Neural cell (in vitro differentiated cells): Measurements from ENCODE around the gene KRT74. TPM values are rescaled to one million over a fixed set of nuclear protein-coding genes. Genes with fewer than 3 reads are reported as not detected.

Experiments
- H2AFZ ChIP-seq: fragments of 200-600, 300-800 bp; sonication (generic), shearing (Covaris generic); 2 replicates; pipeline ENCODE4 v1.6.0; 2014; ENCODE audit warnings: low read depth, mild to moderate bottlenecking, antibody characterized with exemption, low read length, moderate library complexity
- H3F3A ChIP-seq: fragments of 200-600 bp; shearing (Covaris generic); 2 replicates; pipeline ENCODE4 v1.6.1; 2016; ENCODE audit warnings: mild to moderate bottlenecking, moderate library complexity, mixed read lengths, antibody characterized with exemption, low read length; ENCODE audit not compliant: insufficient read depth, poor library complexity, severe bottlenecking
- H3K27ac ChIP-seq: fragments of 200-600, 300-800 bp; sonication (generic), shearing (Covaris generic); 2 replicates; pipeline ENCODE4 v1.5.1; 2014; ENCODE audit warnings: mild to moderate bottlenecking, low read length, moderate library complexity
- H3K27me3 ChIP-seq: fragments of 300-800, 200-600 bp; sonication (generic), shearing (Covaris generic); 2 replicates; pipeline ENCODE4 v1.6.0; 2014; ENCODE audit warnings: mild to moderate bottlenecking, low read depth, low read length, moderate library complexity; ENCODE audit not compliant: insufficient read depth
- H3K36me3 ChIP-seq: fragments of 300-800, 200-600 bp; sonication (generic), shearing (Covaris generic); 2 replicates; pipeline ENCODE4 v1.5.1; 2014; ENCODE audit warnings: mild to moderate bottlenecking, antibody characterized with exemption, low read length, moderate library complexity; ENCODE audit not compliant: insufficient read depth
- H3K4me2 ChIP-seq: fragments of 300-800, 200-600 bp; sonication (generic), shearing (Covaris generic); 2 replicates; pipeline ENCODE4 v1.6.0; 2014; ENCODE audit warnings: mild to moderate bottlenecking, low read length
- H3K4me3 ChIP-seq: fragments of 300-800, 200-600 bp; sonication (generic), shearing (Covaris generic); 2 replicates; pipeline ENCODE4 v1.5.1; 2014; ENCODE audit warnings: mild to moderate bottlenecking, low read length, moderate library complexity
- H3K79me2 ChIP-seq: fragments of 200-600 bp; shearing (Covaris generic); replicated peaks from 2 replicates; pipeline ENCODE4 v1.6.0; 2014; ENCODE audit warnings: mild to moderate bottlenecking, low read length, moderate library complexity; ENCODE audit not compliant: insufficient read depth
- H3K9ac ChIP-seq: fragments of 300-800, 200-600 bp; sonication (generic), shearing (Covaris generic); 2 replicates; pipeline ENCODE4 v1.6.1; 2016; ENCODE audit warnings: mild to moderate bottlenecking, low read length, mixed read lengths
- H3K9me2 ChIP-seq: fragments of 200-600 bp; shearing (Covaris generic); 2 replicates; pipeline ENCODE4 v1.6.1; 2016; ENCODE audit warnings: mild to moderate bottlenecking, low read length, mixed read lengths; ENCODE audit not compliant: insufficient read depth
- H3K9me3 ChIP-seq: fragments of 200-600, 300-800 bp; sonication (generic), shearing (Covaris generic); 2 replicates; pipeline ENCODE4 v1.6.1; 2016; ENCODE audit warnings: mild to moderate bottlenecking, mixed run types, low read length, moderate library complexity, mixed read lengths
- H4K20me1 ChIP-seq: fragments of 200-600 bp; shearing (Covaris generic); 2 replicates; pipeline ENCODE4 v1.6.1; 2016; ENCODE audit warnings: mild to moderate bottlenecking, mixed run types; ENCODE audit not compliant: insufficient read depth
- EP300 ChIP-seq: fragments of 450-650 bp; conservative IDR thresholded peaks from 2 replicates; pipeline ENCODE4 v1.6.1; 2014; ENCODE audit warnings: antibody characterized with exemption, mild to moderate bottlenecking, moderate library complexity; ENCODE audit not compliant: poor library complexity, severe bottlenecking
- EZH2 ChIP-seq: fragments of 200-600, 300-800 bp; shearing (Covaris generic), sonication (generic); IDR thresholded peaks from 2 replicates; pipeline ENCODE4 v1.6.1; 2014; ENCODE audit warnings: antibody characterized with exemption, low read length, borderline replicate concordance, mild to moderate bottlenecking; ENCODE audit not compliant: insufficient read depth, poor library complexity, severe bottlenecking
- MXI1 ChIP-seq: fragments of 450-650 bp; conservative IDR thresholded peaks from 2 replicates; pipeline ENCODE4 v1.6.1; 2014; ENCODE audit warnings: antibody characterized with exemption, mild to moderate bottlenecking; ENCODE audit not compliant: poor library complexity, severe bottlenecking
- POLR2AphosphoS5 ChIP-seq: IDR thresholded peaks from 2 replicates; pipeline ENCODE4 v1.6.1; 2012
- RAD21 ChIP-seq: fragments of 450-650 bp; conservative IDR thresholded peaks from 2 replicates; pipeline ENCODE4 v1.6.1; 2014; ENCODE audit warnings: antibody characterized with exemption, mild to moderate bottlenecking, moderate library complexity
- REST ChIP-seq: IDR thresholded peaks from 2 replicates; pipeline ENCODE4 v1.6.1; 2012; ENCODE audit warnings: borderline replicate concordance
- SMC3 ChIP-seq: fragments of 450-650 bp; conservative IDR thresholded peaks from 2 replicates; pipeline ENCODE4 v1.6.1; 2014; ENCODE audit warnings: antibody characterized with exemption, mild to moderate bottlenecking, moderate library complexity; ENCODE audit not compliant: poor library complexity
- TAF1 ChIP-seq: IDR thresholded peaks from 2 replicates; pipeline ENCODE4 v1.6.1; 2012; ENCODE audit warnings: low read depth
- polyA plus RNA-seq: library from polyadenylated mRNA; depleted of rRNA; stranded (reverse); fragments of >200 nt; gene quantifications from 2 replicates; pipeline ENCODE4 v1.2.3, GENCODE V29; 2014
- TF ChIP-seq, protein P1 (sequence below): fragments of 450-650 bp; IDR thresholded peaks from 2 replicates; pipeline ENCODE4 v1.5.1; 2014; ENCODE audit warnings: antibody characterized with exemption, mild to moderate bottlenecking, moderate library complexity; ENCODE audit not compliant: poor library complexity, severe bottlenecking

The KRT74 gene
- polyA plus RNA-seq, 1 donor from 2014 or later = not detected

DNA sequence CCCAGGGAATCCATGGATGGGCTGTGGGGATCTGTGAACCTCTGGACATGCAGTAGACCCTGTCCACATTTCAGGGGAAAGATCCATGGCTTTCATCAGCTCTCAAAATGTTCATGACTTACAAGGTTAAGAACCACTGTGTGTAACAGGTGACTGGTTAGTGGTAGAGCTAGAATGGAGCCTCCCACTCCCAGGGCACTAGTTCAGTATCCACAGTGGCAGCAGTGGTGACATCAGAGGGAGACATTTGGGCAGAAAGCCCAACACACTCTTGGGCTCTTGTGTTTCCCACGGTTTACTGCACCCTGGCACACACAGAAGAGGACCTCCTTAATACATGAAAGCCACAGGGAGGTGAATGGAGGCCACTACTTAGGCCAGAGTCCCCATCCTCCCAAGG is 9.1 kb downstream of the KRT74 start:
- TF ChIP-seq MXI1 = no peak
- no peak for TF ChIP-seq TAF1
- TF ChIP-seq RAD21 = no peak
- TF ChIP-seq, protein P1, sequence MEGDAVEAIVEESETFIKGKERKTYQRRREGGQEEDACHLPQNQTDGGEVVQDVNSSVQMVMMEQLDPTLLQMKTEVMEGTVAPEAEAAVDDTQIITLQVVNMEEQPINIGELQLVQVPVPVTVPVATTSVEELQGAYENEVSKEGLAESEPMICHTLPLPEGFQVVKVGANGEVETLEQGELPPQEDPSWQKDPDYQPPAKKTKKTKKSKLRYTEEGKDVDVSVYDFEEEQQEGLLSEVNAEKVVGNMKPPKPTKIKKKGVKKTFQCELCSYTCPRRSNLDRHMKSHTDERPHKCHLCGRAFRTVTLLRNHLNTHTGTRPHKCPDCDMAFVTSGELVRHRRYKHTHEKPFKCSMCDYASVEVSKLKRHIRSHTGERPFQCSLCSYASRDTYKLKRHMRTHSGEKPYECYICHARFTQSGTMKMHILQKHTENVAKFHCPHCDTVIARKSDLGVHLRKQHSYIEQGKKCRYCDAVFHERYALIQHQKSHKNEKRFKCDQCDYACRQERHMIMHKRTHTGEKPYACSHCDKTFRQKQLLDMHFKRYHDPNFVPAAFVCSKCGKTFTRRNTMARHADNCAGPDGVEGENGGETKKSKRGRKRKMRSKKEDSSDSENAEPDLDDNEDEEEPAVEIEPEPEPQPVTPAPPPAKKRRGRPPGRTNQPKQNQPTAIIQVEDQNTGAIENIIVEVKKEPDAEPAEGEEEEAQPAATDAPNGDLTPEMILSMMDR = no peak
- no peak for TF ChIP-seq POLR2AphosphoS5
- TF ChIP-seq SMC3 = no peak
- TF ChIP-seq EP300 = no peak
- no peak for TF ChIP-seq REST
- TF ChIP-seq EZH2 = no peak
- Histone ChIP-seq H4K20me1 (no peaks in the 10 kb centered on the region), H3K36me3 (no peaks in the 10 kb centered on the region), H3K9me2 (no peaks in the 10 kb centered on the region), H3K79me2 (no peaks in the 10 kb centered on the region), H3K9ac (no peak overlapping the region), H2AFZ (no peak overlapping the region), H3K4me2 (no peak overlapping the region), H3K27me3 (no peaks in the 10 kb centered on the region), H3K9me3 (no peaks in the 10 kb centered on the region), H3K27ac (no peak overlapping the region), H3K4me3 (no peak overlapping the region), H3F3A (no peaks in the 10 kb centered on the region)

DNA sequence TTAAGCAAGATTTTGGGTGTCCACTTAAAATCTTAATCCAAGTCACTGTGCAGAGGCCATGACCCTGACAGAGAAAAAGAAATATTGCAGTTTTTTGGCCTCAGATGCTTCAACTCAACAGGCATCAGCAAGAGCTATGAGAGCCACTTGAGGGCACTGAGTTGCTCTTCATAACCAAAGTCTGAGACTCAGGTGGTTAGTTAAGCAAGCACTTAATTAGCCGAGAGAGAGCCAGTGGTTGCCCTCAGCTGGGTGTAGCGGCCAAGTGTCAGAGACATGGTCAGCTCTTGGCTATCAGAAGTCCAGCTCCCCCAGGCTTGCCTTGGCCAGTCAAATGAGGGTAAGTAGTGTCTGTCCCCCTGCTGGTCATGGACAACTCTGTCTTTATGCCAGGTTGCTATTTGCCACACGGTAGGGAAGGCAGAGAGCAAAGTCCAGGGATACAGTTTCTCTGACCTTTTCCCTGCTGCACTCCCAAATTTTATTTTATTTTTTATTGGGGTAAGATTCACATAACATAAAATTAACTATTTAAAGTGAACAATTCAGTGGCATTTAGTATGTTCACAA is 11.7 kb downstream of the KRT74 start:
- H3K4me2 ChIP-seq = no peak overlapping the region
- H3K9me3 ChIP-seq = no peaks in the 10 kb centered on the region
- no peaks in the 10 kb centered on the region for H3K9me2 ChIP-seq
- H3F3A ChIP-seq = no peaks in the 10 kb centered on the region
- TF ChIP-seq REST (no peak), TAF1 (no peak), EP300 (no peak)
- no peaks in the 10 kb centered on the region for H3K36me3 ChIP-seq
- H3K4me3 ChIP-seq = no peak overlapping the region
- no peaks in the 10 kb centered on the region for H3K79me2 ChIP-seq
- no peak overlapping the region for H3K9ac ChIP-seq
- no peaks in the 10 kb centered on the region for H4K20me1 ChIP-seq
- H3K27me3 ChIP-seq = no peaks in the 10 kb centered on the region
- no peak overlapping the region for H3K27ac ChIP-seq
- H2AFZ ChIP-seq = no peak overlapping the region
